ENCODE measurements around the gene NUCB2. TPM values are rescaled to one million over a fixed set of nuclear protein-coding genes. Genes with fewer than 3 reads are reported as not detected.

Gene NUCB2
- total and polyA plus RNA-seq, 2 of the 13 experiments (the other 11 are each of a cell fraction or from before 2014, with no cell fraction given) = 54.2 to 82.4 TPM

GRCh38 chr11:17276236-17277023, at the start of gene NUCB2 (continued):
- TF ChIP-seq ERF (CRISPR knock-in tag; IDR thresholded peaks at IDR 0.05) = peak; percentile 25; the same call in 1 of the 2 replicates
- no peak for TF ChIP-seq KDM6A (CRISPR knock-in tag; IDR thresholded peaks at IDR 0.05; ENCODE audit: low read depth)
- TF ChIP-seq SMAD1 (CRISPR knock-in tag; IDR thresholded peaks at IDR 0.05; ENCODE audit: borderline replicate concordance, low read depth) = no peak
- peak; percentile 78 for TF ChIP-seq ZNF740 (CRISPR knock-in tag; IDR thresholded peaks at IDR 0.05)
- TF ChIP-seq FOXC1 (CRISPR knock-in tag; IDR thresholded peaks at IDR 0.05; ENCODE audit: borderline replicate concordance) = no peak; the same call in 1 of the 2 replicates
- no peak for TF ChIP-seq ZFP62 (CRISPR knock-in tag; IDR thresholded peaks at IDR 0.05)
- TF ChIP-seq ZNF543 (CRISPR knock-in tag; IDR thresholded peaks at IDR 0.05) = no peak; the same call in 1 of the 2 replicates
- no peak; the same call in 1 of the 2 replicates for TF ChIP-seq NR2F2 (IDR thresholded peaks at IDR 0.05; ENCODE audit: borderline replicate concordance, low read depth)
- TF ChIP-seq CCDC6 (CRISPR knock-in tag; IDR thresholded peaks at IDR 0.05) = peak; percentile 50; the same call in 1 of the 2 replicates
- TF ChIP-seq YEATS4 (CRISPR knock-in tag; IDR thresholded peaks at IDR 0.05; ENCODE audit: borderline replicate concordance) = peak; percentile 59; the same call in 1 of the 2 replicates
- no peak; the same call in 1 of the 2 replicates for TF ChIP-seq TOE1 (CRISPR knock-in tag; IDR thresholded peaks at IDR 0.05)
- no peak for TF ChIP-seq MIER2 (CRISPR knock-in tag; IDR thresholded peaks at IDR 0.05)
- TF ChIP-seq ZNF18 (CRISPR knock-in tag; IDR thresholded peaks at IDR 0.05; ENCODE audit: insufficient replicate concordance) = no peak
- no peak for TF ChIP-seq HNRNPH1 (optimal IDR thresholded peaks at IDR 0.05; ENCODE audit: low read depth, low read length)
- no peak for TF ChIP-seq TRAFD1 (CRISPR knock-in tag; IDR thresholded peaks at IDR 0.05; ENCODE audit: borderline replicate concordance)
- TF ChIP-seq RAD21 (CRISPR knock-in tag; IDR thresholded peaks at IDR 0.05) = no peak
- TF ChIP-seq DPF2 (CRISPR knock-in tag; IDR thresholded peaks at IDR 0.05; ENCODE audit: borderline replicate concordance, low read depth) = peak; percentile 19; the same call in 1 of the 2 replicates
- no peak; the same call in none of the 2 replicates for TF ChIP-seq FOXA3 (CRISPR knock-in tag; IDR thresholded peaks at IDR 0.05)
- no peak for TF ChIP-seq ZNF296 (CRISPR knock-in tag; conservative IDR thresholded peaks at IDR 0.05)
- peak; percentile 89 for TF ChIP-seq IKZF4 (CRISPR knock-in tag; IDR thresholded peaks at IDR 0.05; ENCODE audit: borderline replicate concordance, low read depth, not compliant biosample characterization)
